DMS114 treated with DMSO at 0.1 percent for 48 hours (cell line): Measurements from ENCODE around the gene BRPF3.

ENCODE experiments used
- DNase-seq: peaks from one replicate; lab custom pipeline; 2025; ENCODE audit not compliant: unreplicated experiment; lab: John Stamatoyannopoulos, UW

The BRPF3 gene

GRCh38 chr6:36266913-36267644 is 70.5 kb downstream of the BRPF3 start:
- DNase-seq, result no peak

- no peak for DNase-seq
These were observed 71.4 kb downstream of the BRPF3 start for GRCh38 chr6:36267731-36268477.

GRCh38 chr6:36268478-36269275 is 72.1 kb downstream of the BRPF3 start:
- DNase-seq, result no peak

- no peak for DNase-seq
These were observed 73.5 kb downstream of the BRPF3 start, which contains the start of gene PNPLA1 for GRCh38 chr6:36269834-36270705. Gene PNPLA1, plus strand, starts transcription at chr6:36270060. Its CDS starts 400 bp downstream, at chr6:36270460.

GRCh38 chr6:36272234-36272633 is 75.7 kb downstream of the BRPF3 start:
- DNase-seq, result no peak

- no peak for DNase-seq
These were observed 76.5 kb downstream of the BRPF3 start for GRCh38 chr6:36273067-36273466.

GRCh38 chr6:36273802-36274514 is 77.4 kb downstream of the BRPF3 start:
- no peak for DNase-seq

- no peak for DNase-seq
These were observed 80.3 kb downstream of the BRPF3 start for GRCh38 chr6:36276581-36277536.

GRCh38 chr6:36277946-36278470 is 81.5 kb downstream of the BRPF3 start:
- no peak for DNase-seq

- DNase-seq, result no peak
These were observed 83.9 kb downstream of the BRPF3 start for GRCh38 chr6:36280467-36280866.

GRCh38 chr6:36280983-36281382 is 84.4 kb downstream of the BRPF3 start:
- DNase-seq, result no peak
